Neuronal stem cell (in vitro differentiated cells): ENCODE data around the gene RHOH.

Experiments used
- DNase-seq: peaks from one replicate; pipeline ENCODE4 v3.0.0-alpha.2; 2013; ENCODE audit warnings: low spot score
- H2AFZ ChIP-seq: one replicate; pipeline ENCODE4 v1.6.1; 2013; ENCODE audit warnings: mild to moderate bottlenecking, low read length, inconsistent platforms
- H2AK5ac ChIP-seq: 2 replicates; pipeline ENCODE4 v1.6.1; 2013; ENCODE audit warnings: low read depth, mild to moderate bottlenecking, inconsistent platforms, low read length, moderate library complexity, mixed read lengths
- H2BK120ac ChIP-seq: 2 replicates; pipeline ENCODE4 v1.6.1; 2013; ENCODE audit warnings: low read depth, mild to moderate bottlenecking, inconsistent platforms, low read length, moderate library complexity, mixed read lengths
- H2BK12ac ChIP-seq: one replicate; pipeline ENCODE4 v1.6.1; 2013; ENCODE audit warnings: low read length, inconsistent platforms
- H2BK15ac ChIP-seq: 2 replicates; pipeline ENCODE4 v1.6.1; 2013; ENCODE audit warnings: mild to moderate bottlenecking, low read length, inconsistent platforms, mixed read lengths
- H2BK5ac ChIP-seq: one replicate; pipeline ENCODE4 v1.6.1; 2013; ENCODE audit warnings: inconsistent platforms, mild to moderate bottlenecking, low read length, moderate library complexity
- H3K14ac ChIP-seq: one replicate; pipeline ENCODE4 v1.6.1; 2013; ENCODE audit warnings: low read length, inconsistent platforms
- H3K18ac ChIP-seq: 2 replicates; pipeline ENCODE4 v1.6.1; 2013; ENCODE audit warnings: low read length, inconsistent platforms
- H3K23ac ChIP-seq: 2 replicates; pipeline ENCODE4 v1.6.1; 2013; ENCODE audit warnings: low read depth, mild to moderate bottlenecking, mixed read lengths, low read length, inconsistent platforms; ENCODE audit not compliant: poor library complexity
- H3K27ac ChIP-seq: replicated peaks from 3 replicates; pipeline ENCODE4 v1.5.1; 2013; ENCODE audit warnings: low read length, inconsistent platforms
- H3K27me3 ChIP-seq, 3 experiments: 2 replicates each; pipeline ENCODE4 v1.6.1; 2013; ENCODE audit warnings: low read length in 3 of 3, mild to moderate bottlenecking in 2 of 3, inconsistent platforms in 1 of 3, low read depth in 1 of 3, mixed read lengths in 1 of 3, moderate library complexity in 1 of 3; ENCODE audit not compliant: control insufficient read depth in 3 of 3, insufficient read depth in 3 of 3
- H3K36me3 ChIP-seq, 2 donors: replicated peaks in 1 of 2; 2 replicates each; pipeline ENCODE4 v1.6.1; 2013; ENCODE audit warnings: low read length in 2 of 2; ENCODE audit not compliant: control insufficient read depth in 2 of 2, insufficient read depth in 2 of 2
- H3K4ac ChIP-seq: 2 replicates; pipeline ENCODE4 v1.6.1; 2013; ENCODE audit warnings: inconsistent platforms, mild to moderate bottlenecking, low read length, moderate library complexity
- H3K4me1 ChIP-seq, 2 donors: 1 replicate in 1 of 2; 2 replicates in 1 of 2; pipeline ENCODE4 v1.6.1; 2013; ENCODE audit warnings: low read length in 2 of 2, low read depth in 1 of 2; ENCODE audit not compliant: control insufficient read depth in 2 of 2, insufficient read depth in 1 of 2
- H3K4me2 ChIP-seq: one replicate; pipeline ENCODE4 v1.6.1; 2013; ENCODE audit warnings: mild to moderate bottlenecking, low read length, inconsistent platforms; ENCODE audit not compliant: insufficient read depth, poor library complexity, severe bottlenecking
- H3K4me3 ChIP-seq, 2 donors: 2 replicates each; pipeline ENCODE4 v1.5.1; 2013; ENCODE audit warnings: low read length in 2 of 2, mild to moderate bottlenecking in 2 of 2, inconsistent platforms in 1 of 2, moderate library complexity in 1 of 2
- H3K79me1 ChIP-seq: one replicate; pipeline ENCODE4 v1.6.1; 2013; ENCODE audit warnings: low read depth, mild to moderate bottlenecking, inconsistent platforms, low read length, moderate library complexity
- H3K9ac ChIP-seq: one replicate; pipeline ENCODE4 v1.6.1; 2013; ENCODE audit warnings: mild to moderate bottlenecking, low read depth, low read length, inconsistent platforms; ENCODE audit not compliant: poor library complexity
- H3K9me3 ChIP-seq, 2 donors: replicated peaks in 1 of 2; 2 replicates each; pipeline versions ENCODE3 to v1.6.1; 2013; ENCODE audit warnings: low read length in 2 of 2, mild to moderate bottlenecking in 2 of 2, inconsistent platforms in 1 of 2, low read depth in 1 of 2, mixed read lengths in 1 of 2, moderate library complexity in 1 of 2; ENCODE audit not compliant: control insufficient read depth in 2 of 2, insufficient read depth in 1 of 2
- H4K8ac ChIP-seq: one replicate; pipeline ENCODE4 v1.6.1; 2013; ENCODE audit warnings: low read depth, mild to moderate bottlenecking, inconsistent platforms, low read length, moderate library complexity
- H4K91ac ChIP-seq: one replicate; pipeline ENCODE4 v1.6.1; 2013; ENCODE audit warnings: low read length, low read depth, mild to moderate bottlenecking, inconsistent platforms; ENCODE audit not compliant: poor library complexity
- WGBS, 2 donors: extraction: QIAGEN DNeasy Blood & Tissue Kit; methylation state at CpG; one replicate each; pipeline ENCODE4 v1.1.7; 2013; ENCODE audit warnings: missing lambda C conversion rate in 2 of 2, mixed read lengths in 1 of 2; ENCODE audit not compliant: insufficient read length in 2 of 2, insufficient replicate concordance in 1 of 2; ENCODE audit errors: extremely low coverage in 2 of 2; 5-methylcytosine and 5-hydroxymethylcytosine counted together

RHOH gene

DNA sequence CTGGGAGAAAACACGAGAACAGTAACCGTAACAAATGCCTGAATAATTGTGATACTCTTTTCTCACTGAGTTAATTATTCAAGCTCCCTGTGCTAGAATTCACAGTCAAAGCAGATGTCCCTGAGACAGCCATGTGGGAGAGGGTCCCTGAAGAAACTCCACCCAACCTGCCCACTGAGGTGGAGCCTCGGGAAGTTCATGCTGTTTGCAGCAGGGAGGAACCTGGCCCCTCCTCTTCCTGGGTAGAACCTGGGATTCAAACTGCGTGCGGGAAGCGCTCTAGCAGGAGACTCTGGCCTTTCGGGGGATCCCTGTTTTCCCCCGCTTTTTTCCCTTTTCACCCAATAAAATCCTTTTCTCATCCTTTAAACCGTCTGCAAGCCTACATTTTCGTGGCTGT is 20.2 kb upstream of the RHOH start:
- no peaks in the 10 kb centered on the region for H3K79me1 ChIP-seq
- WGBS, 2 donors, result no CpG with 5 or more reads among the region's 10 CpGs
- peaks cover 2 to 3% of the 10 kb centered on the region in 2 donors for H3K4me1 ChIP-seq
- no peak overlapping the region for H2BK12ac ChIP-seq
- peak overlapping the region; percentile 12 for H2BK120ac ChIP-seq
- no peak overlapping the region for H3K4me3 ChIP-seq
- H3K9ac ChIP-seq, result no peak overlapping the region
- H3K36me3 ChIP-seq, result no peaks in the 10 kb centered on the region
- no peak overlapping the region for H3K4me2 ChIP-seq
- H3K27me3 ChIP-seq, result no peaks in the 10 kb centered on the region
- H4K8ac ChIP-seq, result no peak overlapping the region
- H3K4ac ChIP-seq, result no peak overlapping the region
- H2AFZ ChIP-seq, result peak overlapping the region; percentile 59
- no peak for DNase-seq
- H2BK5ac ChIP-seq, result no peak overlapping the region
- H2BK15ac ChIP-seq, result no peak overlapping the region
- no peak overlapping the region for H3K18ac ChIP-seq
- H4K91ac ChIP-seq, result no peak overlapping the region
- H3K27ac ChIP-seq, result no peak overlapping the region
- H3K23ac ChIP-seq, result no peak overlapping the region
- H3K9me3 ChIP-seq, result peaks cover 0 to 2% of the 10 kb centered on the region in 2 donors
- H3K14ac ChIP-seq, result no peak overlapping the region
- no peak overlapping the region for H2AK5ac ChIP-seq

DNA sequence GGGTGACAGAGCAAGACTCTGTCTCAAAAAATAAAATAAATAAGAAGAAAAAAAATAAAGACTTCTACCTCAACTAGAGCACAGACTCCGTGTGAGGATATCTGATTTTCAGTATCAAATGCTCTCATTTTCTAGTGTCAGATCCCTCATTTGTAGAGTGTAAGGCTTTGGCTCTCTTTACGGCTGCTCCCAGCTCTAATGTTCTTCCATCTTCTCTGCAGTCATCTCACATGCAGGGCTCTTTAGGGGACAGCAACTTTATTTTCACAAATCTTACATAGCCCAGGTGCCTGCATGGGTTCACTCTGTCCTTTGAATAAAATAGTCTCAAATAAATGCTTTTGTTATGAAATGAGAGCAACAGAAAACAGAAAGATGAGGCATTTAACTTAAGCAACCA is 19.2 kb upstream of the RHOH start:
- H3K36me3 ChIP-seq, result no peaks in the 10 kb centered on the region
- no peak overlapping the region for H2AK5ac ChIP-seq
- no CpG with 5 or more reads among the region's 2 CpGs for whole genome bisulfite sequencing, 2 donors
- H3K18ac ChIP-seq, result no peak overlapping the region
- H3K14ac ChIP-seq, result no peak overlapping the region
- no peak overlapping the region for H2BK120ac ChIP-seq
- no peak overlapping the region for H3K4me2 ChIP-seq
- no peak for DNase-seq
- H2BK5ac ChIP-seq, result no peak overlapping the region
- no peak overlapping the region for H3K4ac ChIP-seq
- no peak overlapping the region for H3K27ac ChIP-seq
- H4K91ac ChIP-seq, result no peak overlapping the region
- no peak overlapping the region for H2BK15ac ChIP-seq
- peaks cover 3 to 4% of the 10 kb centered on the region in 2 donors for H3K4me1 ChIP-seq
- H2BK12ac ChIP-seq, result no peak overlapping the region
- no peak overlapping the region for H4K8ac ChIP-seq
- no peak overlapping the region for H2AFZ ChIP-seq
- peaks cover 0 to 2% of the 10 kb centered on the region in 2 donors for H3K9me3 ChIP-seq
- H3K23ac ChIP-seq, result no peak overlapping the region
- H3K9ac ChIP-seq, result no peak overlapping the region
- no peak overlapping the region for H3K4me3 ChIP-seq
- H3K79me1 ChIP-seq, result no peaks in the 10 kb centered on the region
- no peaks in the 10 kb centered on the region for H3K27me3 ChIP-seq

- Histone ChIP-seq H2BK5ac (no peak overlapping the region), H2AK5ac (no peak overlapping the region), H3K9me3 (peaks cover 0 to 2% of the 10 kb centered on the region in 2 donors), H3K4me1 (peaks cover 3 to 4% of the 10 kb centered on the region in 2 donors), H3K23ac (no peak overlapping the region), H4K91ac (no peak overlapping the region), H4K8ac (no peak overlapping the region), H3K14ac (no peak overlapping the region), H3K18ac (no peak overlapping the region), H3K4me3 (no peak overlapping the region), H3K36me3 (no peaks in the 10 kb centered on the region), H3K27ac (peak overlapping the region; percentile 1), H2BK12ac (no peak overlapping the region), H2AFZ (peak overlapping the region; percentile 52), H3K79me1 (no peaks in the 10 kb centered on the region), H2BK15ac (no peak overlapping the region), H3K27me3 (no peaks in the 10 kb centered on the region), H2BK120ac (no peak overlapping the region), H3K4me2 (no peak overlapping the region), H3K4ac (no peak overlapping the region), H3K9ac (no peak overlapping the region)
- no peak for DNase-seq
- WGBS, 2 donors, result no CpG with 5 or more reads among the region's 5 CpGs
Observed at GRCh38 chr4:40178672-40179071, 18.2 kb upstream of the RHOH start.

DNA sequence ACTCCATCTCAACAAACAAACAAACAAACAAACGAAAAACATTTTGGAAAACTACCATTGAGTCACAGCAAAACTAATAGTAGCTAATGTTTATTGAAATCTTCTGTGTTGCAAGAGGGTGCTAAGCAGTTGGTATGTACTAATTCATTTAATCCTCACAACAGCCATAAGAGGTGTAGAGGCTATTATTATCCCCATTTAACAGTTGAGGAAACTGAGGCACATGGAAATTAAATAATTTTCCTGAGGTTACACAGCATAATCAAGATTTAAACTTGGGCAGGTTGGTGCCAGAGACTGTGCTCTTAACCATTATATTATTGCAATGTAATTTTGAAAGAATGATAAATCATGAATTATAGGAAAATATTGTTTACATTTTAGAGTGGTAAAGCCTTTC is 17.5 kb upstream of the RHOH start:
- H2BK15ac ChIP-seq, result no peak overlapping the region
- no peak overlapping the region for H2AFZ ChIP-seq
- no peak overlapping the region for H3K18ac ChIP-seq
- no peak overlapping the region for H3K4me3 ChIP-seq
- no peak overlapping the region for H3K27ac ChIP-seq
- no peak overlapping the region for H2AK5ac ChIP-seq
- H3K9me3 ChIP-seq, result peaks cover 0 to 2% of the 10 kb centered on the region in 2 donors
- no peak overlapping the region for H2BK5ac ChIP-seq
- no peak overlapping the region for H3K23ac ChIP-seq
- no peak overlapping the region for H4K91ac ChIP-seq
- no peak overlapping the region for H3K9ac ChIP-seq
- no peak for DNase-seq
- no peak overlapping the region for H3K14ac ChIP-seq
- H2BK120ac ChIP-seq, result no peak overlapping the region
- H3K4ac ChIP-seq, result no peak overlapping the region
- H3K36me3 ChIP-seq, result no peaks in the 10 kb centered on the region
- H3K4me1 ChIP-seq, result peaks cover 3 to 4% of the 10 kb centered on the region in 2 donors
- no peak overlapping the region for H3K4me2 ChIP-seq
- no CpG with 5 or more reads among the region's 1 CpG for WGBS, 2 donors
- H3K27me3 ChIP-seq, result no peaks in the 10 kb centered on the region
- H2BK12ac ChIP-seq, result no peak overlapping the region
- no peaks in the 10 kb centered on the region for H3K79me1 ChIP-seq
- H4K8ac ChIP-seq, result no peak overlapping the region
